GM13977 (cell line): ENCODE results near the gene COL5A3.

Source experiments
- DNase-seq: peaks from one replicate; pipeline ENCODE4 v3.0.0; 2012; ENCODE audit warnings: low spot score
- CTCF ChIP-seq: IDR thresholded peaks from 2 replicates; pipeline ENCODE4 v1.5.1; 2012; ENCODE audit warnings: mild to moderate bottlenecking, control low read depth; ENCODE audit not compliant: insufficient read depth; ENCODE audit errors: extremely low read depth, missing control alignments
- in situ Hi-C: fragments of 300-500 bp; cut with MboI; formaldehyde crosslinking; loops from one replicate; pipeline ENCODE4 v1.12.0; 2022; ENCODE audit warnings: low sequenced_read_pairs, low pct_unique_long_range_greater_than_20kb, mixed read lengths, inconsistent platforms; ENCODE audit not compliant: unreplicated experiment

COL5A3 gene

GRCh38 chr19:9969688-9969975, 40.7 kb downstream of the COL5A3 start:
- in situ Hi-C loops = no loop called here

GRCh38 chr19:9968820-9969687, 41.2 kb downstream of the COL5A3 start:
- no peak for DNase-seq
- in situ Hi-C loops = no loop called here
- TF ChIP-seq CTCF = no peak

More at GRCh38 chr19:9969688-9969975, 40.7 kb downstream of the COL5A3 start:
- no peak for DNase-seq
- TF ChIP-seq CTCF = no peak

- no peak for DNase-seq
- TF ChIP-seq CTCF = no peak
- in situ Hi-C loops = no loop called here
Measured at GRCh38 chr19:9967326-9967725, 43.0 kb downstream of the COL5A3 start.

- no peak for DNase-seq
- no peak for TF ChIP-seq CTCF
- in situ Hi-C loops = no loop called here
Measured at GRCh38 chr19:9966448-9966847, 43.9 kb downstream of the COL5A3 start.

- DNase-seq = no peak
- TF ChIP-seq CTCF = no peak
- in situ Hi-C loops = no loop called here
Measured at GRCh38 chr19:9966024-9966423, 44.3 kb downstream of the COL5A3 start.

- in situ Hi-C loops = no loop called here
- TF ChIP-seq CTCF = no peak
- DNase-seq = no peak
Measured at GRCh38 chr19:9962623-9963290, 47.5 kb downstream of the COL5A3 start.
